Activated CD8-positive, alpha-beta memory T cell treated with anti-CD3 and anti-CD28 coated beads, Interleukin-2, amount 50 U/mL, for 24 hours (primary cell): ENCODE measurements around the gene NAA10.

ENCODE experiments used
- DNase-seq: peaks from one replicate; pipeline ENCODE4 v3.0.0-alpha.2; 2020; ENCODE audit errors: extremely low read depth

The NAA10 gene

DNA sequence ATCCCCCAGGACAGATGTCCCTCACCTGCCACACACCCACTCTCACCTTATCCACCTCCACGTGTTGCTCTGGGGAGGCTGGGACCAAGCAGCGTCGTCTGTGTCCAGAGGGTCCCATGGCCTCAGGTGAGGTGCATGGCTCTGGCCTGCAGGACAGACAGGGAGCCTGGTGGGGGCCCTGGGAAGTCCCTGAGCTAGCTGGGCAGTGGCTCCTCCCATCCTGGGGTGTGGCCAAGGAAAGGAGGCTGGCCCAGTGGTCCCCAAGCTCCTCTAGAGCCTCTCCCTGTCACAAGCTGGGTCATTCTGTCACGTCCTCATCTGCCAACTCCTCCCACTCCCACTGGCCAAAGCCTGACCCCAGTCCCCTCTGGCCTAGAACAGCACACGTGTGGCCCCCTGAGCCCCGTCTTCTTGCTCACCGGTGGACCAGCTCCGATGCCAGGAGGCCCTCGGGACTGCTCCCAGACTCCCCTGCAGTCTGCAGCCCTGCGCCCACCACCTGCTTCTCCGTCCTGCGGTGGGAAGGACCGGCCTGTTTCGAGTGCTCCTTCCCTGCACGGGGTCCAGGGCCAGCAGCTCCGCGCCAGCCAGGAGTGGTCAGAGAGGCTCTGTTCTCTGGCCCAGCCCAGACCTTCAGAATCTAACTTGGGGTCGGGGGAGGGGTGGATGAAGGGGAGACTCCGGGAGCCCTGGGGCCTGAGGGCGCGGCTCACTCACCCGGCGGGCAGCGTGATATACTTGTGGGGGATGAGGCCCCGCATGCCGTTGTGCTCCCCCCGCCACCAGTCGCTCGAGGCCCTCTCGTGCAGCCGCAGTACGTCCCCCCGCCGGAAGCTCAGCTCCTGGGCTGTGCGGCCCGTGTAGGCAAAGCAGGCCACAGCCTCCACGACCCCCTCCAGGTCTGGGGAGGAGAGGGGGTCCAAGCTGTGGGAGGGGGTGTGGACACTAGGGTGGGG is 25.5 kb downstream of the NAA10 start:
- no peak for DNase-seq

DNA sequence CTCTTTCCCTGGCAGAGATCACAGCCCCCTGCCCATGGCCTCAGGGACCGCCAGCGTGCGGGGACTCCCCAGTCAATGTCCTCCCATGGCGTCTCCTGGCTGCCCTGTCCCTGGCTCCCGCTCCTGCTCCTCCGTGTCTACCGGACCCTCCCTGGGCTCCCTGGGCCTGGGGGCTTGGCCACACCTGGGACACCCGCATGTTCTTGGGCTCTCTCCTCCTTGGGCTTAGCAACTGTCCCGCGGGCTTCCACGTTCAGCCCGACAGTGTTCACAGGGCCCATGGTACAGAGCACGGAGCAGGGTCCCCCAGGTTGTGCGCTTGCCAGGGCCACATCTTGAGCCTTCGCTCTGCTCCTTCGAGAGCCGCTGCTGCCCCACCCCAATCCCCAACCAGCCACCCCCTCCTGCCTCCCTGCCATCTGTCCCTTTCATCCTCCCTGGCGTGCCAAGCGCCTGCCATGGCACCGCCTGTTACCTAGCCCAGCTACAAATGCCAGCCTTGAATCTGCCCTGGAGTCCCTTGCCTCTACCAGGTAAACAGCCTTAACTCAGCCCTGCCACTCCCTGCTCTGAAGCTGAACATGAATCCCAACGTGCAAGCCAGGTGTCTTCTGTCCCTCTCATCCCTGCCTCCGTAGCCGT is 26.5 kb downstream of the NAA10 start:
- DNase-seq: no peak

DNA sequence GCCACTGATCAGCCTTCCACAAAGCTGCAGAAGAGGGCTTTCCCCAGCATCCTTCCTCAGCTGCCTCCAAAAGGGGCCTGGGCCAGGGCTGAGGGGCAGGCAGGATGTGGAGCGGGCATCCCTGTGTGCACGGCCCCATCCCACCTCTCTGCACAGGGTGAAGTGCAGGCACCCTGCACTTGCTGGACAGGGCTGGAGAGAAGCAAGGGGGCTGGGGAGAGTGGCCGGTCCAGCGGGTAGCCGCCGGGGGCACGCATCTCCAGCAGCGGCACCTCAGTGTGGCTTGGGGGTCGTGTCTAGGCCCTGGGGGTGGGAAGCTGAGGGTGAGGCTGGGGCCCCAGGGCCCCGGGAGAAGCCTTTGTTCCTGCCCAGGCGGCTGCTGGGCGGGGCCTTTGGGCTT is 27.4 kb downstream of the NAA10 start:
- DNase-seq: no peak

DNA sequence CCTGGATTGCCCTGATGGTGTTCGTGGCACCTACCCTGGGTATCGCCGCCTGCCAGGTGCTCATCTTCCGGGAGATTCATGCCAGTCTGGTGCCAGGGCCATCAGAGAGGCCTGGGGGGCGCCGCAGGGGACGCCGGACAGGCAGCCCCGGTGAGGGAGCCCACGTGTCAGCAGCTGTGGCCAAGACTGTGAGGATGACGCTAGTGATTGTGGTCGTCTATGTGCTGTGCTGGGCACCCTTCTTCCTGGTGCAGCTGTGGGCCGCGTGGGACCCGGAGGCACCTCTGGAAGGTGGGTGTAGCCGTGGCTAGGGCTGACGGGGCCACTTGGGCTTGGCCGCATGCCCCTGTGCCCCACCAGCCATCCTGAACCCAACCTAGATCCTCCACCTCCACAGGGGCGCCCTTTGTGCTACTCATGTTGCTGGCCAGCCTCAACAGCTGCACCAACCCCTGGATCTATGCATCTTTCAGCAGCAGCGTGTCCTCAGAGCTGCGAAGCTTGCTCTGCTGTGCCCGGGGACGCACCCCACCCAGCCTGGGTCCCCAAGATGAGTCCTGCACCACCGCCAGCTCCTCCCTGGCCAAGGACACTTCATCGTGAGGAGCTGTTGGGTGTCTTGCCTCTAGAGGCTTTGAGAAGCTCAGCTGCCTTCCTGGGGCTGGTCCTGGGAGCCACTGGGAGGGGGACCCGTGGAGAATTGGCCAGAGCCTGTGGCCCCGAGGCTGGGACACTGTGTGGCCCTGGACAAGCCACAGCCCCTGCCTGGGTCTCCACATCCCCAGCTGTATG is 28.5 kb downstream of the NAA10 start:
- DNase-seq: no peak

DNA sequence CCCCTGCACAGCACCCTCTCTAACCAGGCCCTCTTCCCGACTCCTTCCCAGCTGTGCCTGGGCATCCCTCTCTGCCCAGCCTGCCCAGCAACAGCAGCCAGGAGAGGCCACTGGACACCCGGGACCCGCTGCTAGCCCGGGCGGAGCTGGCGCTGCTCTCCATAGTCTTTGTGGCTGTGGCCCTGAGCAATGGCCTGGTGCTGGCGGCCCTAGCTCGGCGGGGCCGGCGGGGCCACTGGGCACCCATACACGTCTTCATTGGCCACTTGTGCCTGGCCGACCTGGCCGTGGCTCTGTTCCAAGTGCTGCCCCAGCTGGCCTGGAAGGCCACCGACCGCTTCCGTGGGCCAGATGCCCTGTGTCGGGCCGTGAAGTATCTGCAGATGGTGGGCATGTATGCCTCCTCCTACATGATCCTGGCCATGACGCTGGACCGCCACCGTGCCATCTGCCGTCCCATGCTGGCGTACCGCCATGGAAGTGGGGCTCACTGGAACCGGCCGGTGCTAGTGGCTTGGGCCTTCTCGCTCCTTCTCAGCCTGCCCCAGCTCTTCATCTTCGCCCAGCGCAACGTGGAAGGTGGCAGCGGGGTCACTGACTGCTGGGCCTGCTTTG is 29.2 kb downstream of the NAA10 start:
- no peak for DNase-seq

DNA sequence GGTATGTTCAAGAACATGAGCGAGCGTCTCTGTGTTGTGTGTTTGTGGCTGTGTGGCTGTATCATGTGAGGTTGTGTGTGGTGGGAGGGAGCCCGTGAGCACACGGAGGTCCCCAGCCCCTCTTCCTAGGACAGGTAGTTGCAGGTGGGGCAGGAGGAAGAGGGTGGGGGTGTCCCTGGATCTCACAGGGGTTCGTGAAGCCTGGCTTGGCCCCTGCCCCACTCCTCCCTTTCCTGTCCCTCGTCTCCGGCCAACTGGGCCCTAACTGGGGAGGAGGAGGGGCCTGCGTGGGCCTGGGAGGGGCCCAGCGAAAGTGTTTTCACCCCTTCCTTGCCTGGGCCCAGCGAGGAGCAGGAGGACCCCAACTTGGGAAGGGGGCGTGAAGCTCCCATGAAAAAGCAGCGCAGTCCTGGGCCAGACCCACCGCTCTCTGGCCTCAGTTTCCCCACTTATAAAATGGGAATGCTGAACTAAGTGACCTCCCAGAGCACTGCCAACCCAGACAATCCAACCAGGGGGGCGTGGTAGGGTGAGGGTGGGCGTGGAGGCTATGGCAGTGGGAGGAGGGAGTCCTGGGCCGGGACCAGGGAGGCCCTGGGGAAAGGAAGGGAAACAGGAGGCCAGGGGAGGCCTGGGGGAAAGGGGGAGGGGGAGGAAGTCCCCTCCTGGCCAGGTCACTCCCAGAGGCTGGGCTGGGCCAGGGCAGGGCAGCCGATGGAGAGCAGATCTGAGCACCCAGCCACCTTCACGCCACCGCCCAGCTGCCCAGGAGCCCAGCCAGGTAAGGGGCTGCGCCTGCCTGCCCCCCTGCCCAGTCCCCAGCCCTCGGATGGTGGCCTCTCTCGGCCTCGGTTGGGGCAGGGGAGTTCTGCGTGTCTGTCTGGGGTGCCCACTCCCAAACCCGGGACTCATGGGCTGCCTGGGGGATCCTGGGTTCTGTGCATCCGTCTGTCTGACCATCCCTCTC is 30.6 kb downstream of the NAA10 start, which contains the start of gene AVPR2:
Gene AVPR2, plus strand, starts transcription at position 683 of the 967 bp plus-strand sequence. CDS start 473 bp downstream, outside the sequence.
- DNase-seq: no peak

DNA sequence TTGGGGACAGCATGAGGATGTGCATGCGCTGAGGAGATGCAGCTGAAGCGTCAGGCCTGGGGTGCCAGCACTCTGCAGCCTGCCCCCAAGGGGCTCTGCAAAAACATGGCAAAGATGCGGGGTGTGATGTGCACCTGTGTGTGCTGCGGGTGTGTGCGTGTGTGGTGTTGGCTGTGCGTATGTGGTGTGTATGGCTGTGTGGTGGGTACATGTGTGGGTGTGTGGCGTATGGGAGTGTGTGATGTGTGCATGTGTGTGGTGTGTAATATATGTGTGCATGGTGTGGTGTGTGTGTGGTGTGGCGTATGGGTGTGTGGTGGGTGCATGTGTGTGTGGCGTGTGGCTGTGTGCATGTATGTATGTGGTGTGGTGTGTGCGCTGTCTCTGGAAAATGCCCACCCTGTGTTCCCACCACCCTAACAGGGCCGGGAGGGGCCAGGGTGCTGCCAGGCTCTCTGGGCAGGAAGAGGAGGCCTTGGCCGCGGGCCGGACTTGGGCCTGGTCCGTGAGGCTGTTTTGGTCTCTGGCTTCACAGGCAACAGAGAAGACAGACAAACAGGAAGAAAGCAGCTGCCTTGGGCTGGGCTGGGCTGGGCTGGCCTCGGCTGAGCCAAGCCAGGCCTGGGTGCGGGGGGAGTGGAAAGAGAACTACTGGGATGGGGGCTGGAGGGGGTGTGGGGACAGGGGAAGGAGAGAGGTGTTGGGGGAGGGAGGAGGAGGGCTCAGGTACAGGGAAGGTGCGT is 31.4 kb downstream of the NAA10 start:
- no peak for DNase-seq

DNA sequence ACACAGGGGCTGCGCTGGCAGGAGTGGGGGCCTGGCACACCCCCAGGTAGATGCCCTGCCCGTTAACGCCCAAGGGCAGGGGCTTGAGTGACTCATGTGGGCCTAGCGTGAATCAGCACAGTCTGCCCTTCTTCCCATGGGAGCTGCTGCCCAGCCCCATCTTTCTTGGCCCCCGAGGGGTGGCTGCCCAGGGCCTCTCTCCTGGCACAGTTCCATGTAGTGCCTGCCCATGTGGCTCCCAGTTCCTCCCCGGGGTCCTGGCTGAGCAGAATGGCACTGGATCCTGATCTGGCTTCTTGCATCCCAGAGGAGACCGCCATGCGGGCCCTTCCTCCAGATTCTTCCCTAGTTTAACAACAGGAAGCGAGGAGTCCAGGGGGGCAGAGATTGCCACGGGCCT is 32.5 kb downstream of the NAA10 start:
- DNase-seq: no peak

DNA sequence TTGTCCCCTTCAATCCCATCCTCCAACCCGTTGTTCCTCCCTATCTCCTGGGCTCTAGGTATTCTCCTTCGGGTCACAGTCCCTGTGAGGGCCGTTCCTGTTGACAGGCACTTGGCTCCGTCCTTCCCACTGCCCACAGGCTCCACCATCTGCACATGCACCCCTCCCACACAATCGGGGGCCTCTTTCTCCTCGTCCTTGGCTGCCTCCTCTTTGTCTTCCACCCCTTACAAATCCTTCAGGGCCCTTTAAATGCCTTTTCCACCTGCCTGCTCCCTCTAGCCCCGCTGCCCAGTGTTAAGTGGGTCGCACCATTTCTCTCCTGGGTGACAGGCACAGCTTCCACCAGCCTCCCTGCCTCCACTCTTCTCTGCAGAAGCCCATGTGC is 33.1 kb downstream of the NAA10 start:
- DNase-seq: no peak

DNA sequence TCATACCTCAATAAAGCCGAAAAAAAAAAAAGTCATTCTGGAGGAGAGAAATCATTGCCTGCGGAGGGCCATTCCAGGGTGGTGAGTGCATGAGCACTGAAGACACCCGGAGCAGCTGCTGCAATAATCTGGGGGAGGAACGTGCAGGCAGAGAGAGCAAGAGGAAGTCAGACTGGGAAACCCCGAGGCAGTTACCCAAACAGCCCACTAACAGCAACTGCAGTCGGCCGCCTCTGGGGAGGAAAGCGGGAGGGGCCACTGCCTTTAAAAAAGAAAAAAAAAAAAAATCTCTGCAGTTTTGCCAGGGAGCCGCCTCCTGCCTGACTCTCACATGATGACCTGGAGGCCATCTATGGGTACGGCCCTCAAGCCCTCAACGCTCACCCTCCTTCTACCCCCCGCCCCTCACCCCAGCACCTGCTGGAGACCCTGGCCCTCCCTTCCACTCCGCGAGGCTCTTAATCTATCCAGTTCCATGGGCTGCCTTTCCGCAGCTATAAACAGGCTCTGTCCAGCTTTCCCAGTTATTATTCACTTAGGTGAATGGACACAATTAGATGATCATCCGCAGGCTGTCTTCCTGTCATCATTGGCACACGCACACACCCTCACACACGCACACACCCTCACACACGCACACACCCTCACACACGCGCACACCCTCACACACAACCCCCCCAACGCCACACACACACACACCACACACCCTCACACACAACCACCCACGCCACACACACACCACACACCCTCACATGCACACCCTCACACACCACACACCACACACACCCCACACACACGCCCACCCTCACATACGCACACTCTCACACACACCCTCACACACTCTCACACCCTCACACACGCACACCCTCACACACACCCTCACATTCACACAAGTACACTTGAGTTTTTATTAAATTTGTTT is 33.7 kb downstream of the NAA10 start:
- DNase-seq: no peak

DNA sequence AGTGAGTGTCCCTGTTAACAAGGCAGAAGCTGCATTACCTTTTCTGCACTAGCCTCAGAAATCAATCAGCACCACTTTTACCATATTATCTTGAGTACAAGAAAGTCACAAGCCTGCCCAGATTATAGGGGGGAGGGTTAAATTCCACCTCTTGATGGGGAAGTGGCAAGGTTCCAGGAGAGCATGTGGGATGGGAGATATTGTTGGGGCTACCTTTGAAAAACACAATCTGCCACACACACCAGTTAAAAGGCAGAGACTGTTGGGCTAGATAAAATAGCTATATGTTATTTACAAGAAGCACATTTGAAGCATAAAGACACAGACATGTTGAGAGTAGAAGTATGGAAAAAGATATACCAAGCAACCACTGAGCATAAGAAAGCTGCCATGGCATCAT is 36.9 kb downstream of the NAA10 start:
- no peak for DNase-seq

DNA sequence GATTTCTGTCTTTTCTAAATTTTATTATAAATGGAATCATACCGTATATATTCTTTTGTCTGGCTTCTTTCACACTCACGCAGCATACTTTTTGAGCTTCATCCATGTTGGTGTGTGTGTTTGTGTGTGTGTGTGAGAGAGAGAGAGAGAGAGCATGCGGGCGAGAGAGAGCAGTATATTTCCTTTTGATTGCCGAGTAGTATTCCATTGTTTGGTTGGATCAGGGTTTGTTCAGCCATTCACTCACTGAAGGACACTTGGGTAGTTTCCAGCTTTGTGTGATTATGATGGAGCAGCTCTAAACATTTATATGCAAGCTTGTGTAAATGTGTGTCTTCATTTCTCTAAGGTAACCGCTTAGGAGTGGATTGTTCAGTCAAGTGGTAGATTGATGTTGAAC is 45.7 kb downstream of the NAA10 start:
- DNase-seq: no peak

DNA sequence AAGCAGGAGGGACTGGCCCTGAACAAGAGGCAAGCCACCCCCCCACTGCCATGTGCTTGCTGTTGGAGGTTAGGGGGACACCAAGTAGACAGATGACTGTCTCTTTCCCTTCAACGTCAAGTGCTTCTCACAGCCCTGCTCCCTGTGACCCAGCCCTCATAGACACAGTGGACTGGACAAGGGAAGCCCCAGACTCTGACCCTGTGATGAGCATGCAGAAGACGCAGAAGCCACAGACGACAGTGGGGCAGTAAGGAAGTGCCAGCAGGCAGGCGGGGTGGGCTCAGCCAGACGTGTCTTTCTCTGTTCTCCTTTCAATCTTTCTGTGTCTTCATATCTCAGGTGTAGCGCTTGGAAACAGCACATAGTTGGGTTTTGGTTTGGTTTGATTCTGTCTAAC is 46.5 kb downstream of the NAA10 start:
- DNase-seq: no peak

DNA sequence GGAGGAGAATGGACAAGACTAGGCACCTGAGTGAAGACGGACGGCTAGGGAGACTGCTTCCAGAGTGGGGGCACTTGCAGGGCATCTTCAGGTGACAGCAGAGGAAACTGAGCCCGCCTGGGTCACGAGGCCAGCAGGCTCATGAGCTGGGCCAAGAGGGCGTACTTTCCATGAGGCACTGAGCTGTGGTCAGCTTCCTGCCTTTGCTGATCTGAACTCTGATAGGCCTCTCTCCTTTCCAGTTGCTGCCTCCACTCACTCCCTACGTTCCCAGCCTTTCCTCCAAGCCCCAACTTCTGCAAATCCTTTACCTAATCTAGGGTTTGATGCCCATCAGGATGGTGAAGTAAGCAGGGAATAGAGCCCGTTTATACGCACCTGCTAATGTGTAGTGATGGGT is 47.5 kb downstream of the NAA10 start:
- DNase-seq: no peak

DNA sequence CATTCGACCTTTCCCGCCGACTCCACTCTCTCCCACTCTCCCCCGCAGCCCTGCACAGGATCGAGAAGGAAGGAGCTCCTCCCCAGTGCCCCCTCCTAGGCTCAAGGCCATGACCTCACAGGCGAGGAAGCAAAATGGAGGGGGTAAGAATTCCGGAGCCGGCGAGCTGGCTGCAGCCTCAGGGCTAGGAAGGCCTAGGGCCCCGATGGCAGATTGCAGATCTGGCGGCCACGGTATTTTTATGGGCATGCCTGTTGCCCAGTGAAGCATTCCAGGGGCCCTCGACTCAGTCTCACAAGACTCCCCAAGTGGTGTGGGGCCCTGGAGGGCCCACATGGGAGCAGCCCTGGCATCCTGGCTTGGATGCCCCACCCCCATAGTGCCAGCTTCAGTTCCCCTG is 47.9 kb downstream of the NAA10 start:
- no peak for DNase-seq

DNA sequence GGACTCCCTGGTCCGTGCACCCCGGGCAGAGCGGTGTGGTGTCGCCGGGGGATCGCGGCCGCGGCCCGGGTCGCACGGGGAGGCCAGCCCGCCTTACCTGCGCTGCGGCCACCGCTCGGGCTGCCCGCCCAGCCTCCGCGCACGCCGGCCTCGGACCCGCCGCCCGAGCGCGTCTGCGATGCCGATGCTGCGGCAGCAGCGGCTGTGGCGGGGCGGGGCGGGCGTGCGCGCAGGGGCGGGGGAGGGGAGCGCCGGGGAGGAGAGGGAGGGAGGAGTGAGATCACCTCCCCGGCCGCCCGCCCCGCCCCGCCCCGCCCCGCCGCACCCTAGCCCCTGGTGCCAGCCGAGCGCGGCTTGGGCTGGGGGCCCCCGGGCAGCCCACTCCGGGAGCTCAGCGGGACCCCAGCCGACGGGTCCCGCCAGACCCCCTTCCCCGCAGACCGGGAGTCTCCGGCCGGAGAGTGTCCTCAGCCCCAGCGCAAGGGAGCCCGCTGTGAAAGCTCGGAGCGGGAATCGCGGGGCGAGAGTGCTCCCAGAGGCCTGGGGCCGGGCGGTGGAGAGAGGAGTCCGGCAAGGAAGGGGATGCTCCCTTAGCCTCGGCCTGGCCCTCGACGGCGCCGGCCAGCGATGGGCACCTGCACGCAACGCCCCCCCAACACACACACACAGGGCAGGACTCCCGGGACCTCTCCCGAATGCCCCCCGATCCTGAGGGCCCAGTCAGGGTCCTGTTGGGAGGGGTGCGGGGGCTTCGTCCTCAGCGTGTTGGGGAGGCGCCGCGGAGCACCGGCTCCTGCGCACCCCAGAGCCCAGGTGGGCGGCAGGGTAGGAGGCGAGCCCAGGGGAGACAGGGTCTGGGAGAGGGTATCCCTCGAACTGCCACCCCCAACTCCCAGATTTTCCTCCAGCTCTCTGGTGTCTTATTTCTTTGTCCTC is 48.6 kb downstream of the NAA10 start, which contains the start of gene L1CAM:
Gene L1CAM, minus strand, starts transcription at position 206 of the 936 bp plus-strand sequence. CDS start 10,337 bp downstream, outside the sequence.
- no peak for DNase-seq

DNA sequence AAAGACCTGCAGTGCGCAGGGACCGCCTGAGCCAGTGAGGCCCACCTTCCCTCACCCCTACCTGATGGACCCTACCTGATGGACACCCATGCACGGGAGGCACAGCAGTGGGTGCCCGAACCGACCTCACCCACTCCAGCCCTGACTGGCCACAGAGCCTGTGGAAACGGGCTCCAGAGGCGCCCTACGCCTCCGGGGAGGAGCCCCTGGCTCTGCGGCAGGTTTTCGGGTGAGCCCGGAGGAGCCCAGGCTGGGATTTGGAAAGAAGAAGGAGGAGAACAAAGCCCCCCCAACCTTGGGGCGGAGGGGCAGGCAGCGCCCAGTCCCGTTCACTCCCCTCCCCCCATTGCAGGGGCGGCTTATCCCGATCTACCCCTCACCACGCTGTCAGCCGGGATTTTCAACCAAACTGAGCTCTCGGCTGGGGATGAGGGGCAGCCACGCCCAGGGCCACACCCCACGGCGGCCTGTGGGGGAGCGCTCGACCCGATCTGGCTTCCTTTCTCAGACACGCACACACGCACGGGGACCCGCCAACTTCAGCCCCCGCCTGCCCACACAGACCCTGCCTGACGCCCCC is 49.5 kb downstream of the NAA10 start:
- DNase-seq: no peak
